Measurements from ENCODE around the gene TAGLN2. TPM values are rescaled to one million over a fixed set of nuclear protein-coding genes. Genes with fewer than 3 reads are reported as not detected.

Gene TAGLN2
- total RNA-seq, 5 donors from 2014 or later (not counting 1 experiment from before 2014, with no cell fraction given): 210 to 372 (median 245) TPM

DNA sequence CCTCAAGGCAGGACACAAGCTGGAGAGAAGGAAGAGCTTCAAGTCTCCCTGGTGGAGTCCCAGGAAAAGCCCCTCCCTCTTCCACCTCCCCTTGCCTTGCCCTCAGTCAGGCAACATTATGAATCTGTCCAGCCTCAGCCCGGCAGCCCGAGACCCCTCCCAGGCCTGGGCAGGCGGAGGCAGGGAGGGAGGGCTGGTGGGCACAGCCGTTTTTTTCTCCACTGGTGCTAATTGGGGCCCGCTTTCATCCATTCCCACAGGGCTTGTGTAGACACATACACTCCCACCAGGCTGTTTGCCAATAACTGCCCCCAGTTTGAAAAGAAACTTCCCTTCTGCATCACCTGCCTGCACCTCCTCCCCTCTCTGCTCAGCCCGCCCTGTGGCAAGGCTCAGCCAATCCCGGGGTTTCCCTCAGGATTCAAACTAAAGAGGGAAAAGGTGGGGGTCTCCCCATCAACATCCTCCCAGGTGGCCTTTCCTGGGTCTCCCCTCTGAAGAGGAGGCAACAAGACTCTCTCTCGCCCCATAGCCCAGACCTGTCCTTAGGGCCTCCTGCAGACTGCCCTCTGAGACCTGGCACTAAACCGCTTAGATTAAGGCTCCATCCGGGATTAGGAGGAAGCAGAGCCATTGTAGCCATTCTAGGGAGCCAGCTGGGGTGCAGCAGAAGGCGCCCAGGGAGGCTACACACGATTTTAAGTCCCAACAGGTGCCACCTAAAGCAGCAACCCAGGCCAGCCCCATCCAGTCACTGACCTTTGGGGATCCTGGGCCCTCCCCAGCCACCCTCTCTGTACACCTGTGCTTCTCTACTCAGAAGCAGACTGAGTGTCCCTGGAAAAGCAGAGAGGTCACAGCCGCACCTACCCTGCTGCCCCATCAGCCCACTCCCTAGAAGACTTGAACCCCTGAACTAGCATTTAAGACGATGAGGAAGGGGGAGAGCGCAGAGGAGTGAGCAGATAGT lies 16.6 kb upstream of the TAGLN2 start:
- Histone ChIP-seq H3K36me3 (ENCODE audit: control insufficient read depth in 2 of 2, extremely low read depth in 1 of 2, insufficient read depth in 1 of 2, low read length in 1 of 2) (no peaks in the 10 kb centered on the region), H3K27ac (ENCODE audit: low read length) (no peak overlapping the region), H3K9me3 (no peaks in the 10 kb centered on the region), H3K4me3 (ENCODE audit: control insufficient read depth in 1 of 2, extremely low read depth in 1 of 2, low read length in 1 of 2) (no peak overlapping the region), H3K4me1 (ENCODE audit: control insufficient read depth in 1 of 2, extremely low read depth in 1 of 2, insufficient read depth in 2 of 2, low read length in 2 of 2) (peaks cover under 1 to 21% of the 10 kb centered on the region in 2 experiments), H3K27me3 (replicated peaks in 1 of 2; ENCODE audit: control insufficient read depth in 2 of 2, extremely low read depth in 1 of 2, insufficient read depth in 2 of 2, low read length in 1 of 2) (peaks cover 0 to 64% of the 10 kb centered on the region in 2 experiments)
- Mint-ChIP-seq H3K4me1 (peaks cover 8 to 16% (median 12%) of the 10 kb centered on the region in 3 donors), H3K27me3 (peaks cover 35 to 41% of the 10 kb centered on the region in 2 donors), H3K9me3 (no peaks in the 10 kb centered on the region), H3K4me3 (no peak overlapping the region), H3K27ac (no peak overlapping the region), H3K36me3 (no peaks in the 10 kb centered on the region)
- WGBS (ENCODE audit: insufficient coverage): 78% methylated on average over 11 of the region's 15 CpGs
- DNase-seq: no peak
- CTCF ChIA-PET: interaction anchor here in 1 of 2 donors (0.6 kb wide), 1 partner anchor 935 kb away, joined by 3 read pairs; no protein-coding TSS in a partner anchor
- POLR2A ChIA-PET: interaction anchor here in 1 of 2 donors (0.5 kb wide), 1 partner anchor 37 kb away, joined by 3 read pairs; no protein-coding TSS in a partner anchor
- no peak for ATAC-seq (replicated peaks in 1 of 4)

DNA sequence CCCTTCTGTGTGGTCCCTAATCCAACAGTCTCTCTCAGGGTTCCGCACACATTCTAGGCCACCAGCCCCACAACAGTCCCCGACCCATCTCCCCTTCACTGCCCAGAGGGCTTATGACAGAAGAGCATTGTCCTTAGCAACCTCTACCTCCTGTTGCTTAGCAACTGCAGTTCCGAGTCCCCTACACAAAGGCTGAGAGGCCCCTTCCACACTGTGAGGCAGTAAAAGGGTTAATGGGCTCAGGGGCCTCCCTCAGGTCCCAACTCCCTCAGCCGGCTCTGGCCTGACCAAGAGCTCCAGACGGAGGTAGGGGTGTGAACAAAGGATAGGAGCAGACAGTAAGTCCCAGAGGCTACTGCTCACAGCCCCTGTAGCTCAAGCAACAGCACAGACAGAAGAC lies 15.8 kb upstream of the TAGLN2 start:
- DNase-seq (no peak), ATAC-seq (replicated peaks in 1 of 4) (no peak)
- Histone ChIP-seq H3K4me1 (ENCODE audit: control insufficient read depth in 1 of 2, extremely low read depth in 1 of 2, insufficient read depth in 2 of 2, low read length in 2 of 2) (peaks cover 4 to 28% of the 10 kb centered on the region in 2 experiments), H3K9me3 (no peaks in the 10 kb centered on the region), H3K36me3 (ENCODE audit: control insufficient read depth in 2 of 2, extremely low read depth in 1 of 2, insufficient read depth in 1 of 2, low read length in 1 of 2) (no peaks in the 10 kb centered on the region), H3K4me3 (ENCODE audit: control insufficient read depth in 1 of 2, extremely low read depth in 1 of 2, low read length in 1 of 2) (no peak overlapping the region), H3K27ac (ENCODE audit: low read length) (no peak overlapping the region), H3K27me3 (replicated peaks in 1 of 2; ENCODE audit: control insufficient read depth in 2 of 2, extremely low read depth in 1 of 2, insufficient read depth in 2 of 2, low read length in 1 of 2) (peaks cover 0 to 67% of the 10 kb centered on the region in 2 experiments)
- CTCF ChIA-PET: interaction anchor here in 1 of 2 donors (0.6 kb wide), 2 partner anchors 936 to 1442 kb away, joined by 3 read pairs; no protein-coding TSS in a partner anchor
- H3K4me1 Mint-ChIP-seq: peaks cover 12 to 21% (median 12%) of the 10 kb centered on the region in 3 donors
- H3K27me3 Mint-ChIP-seq: peaks cover 35 to 36% of the 10 kb centered on the region in 2 donors
- WGBS (ENCODE audit: insufficient coverage): 100% methylated on average over 1 of the region's 5 CpGs
- POLR2A ChIA-PET: interaction anchor here in 1 of 2 donors (0.5 kb wide), 1 partner anchor 37 kb away, joined by 3 read pairs; no protein-coding TSS in a partner anchor
- no peak overlapping the region for H3K27ac Mint-ChIP-seq
- H3K36me3 Mint-ChIP-seq: no peaks in the 10 kb centered on the region
- H3K4me3 Mint-ChIP-seq: no peak overlapping the region
- no peaks in the 10 kb centered on the region for H3K9me3 Mint-ChIP-seq

DNA sequence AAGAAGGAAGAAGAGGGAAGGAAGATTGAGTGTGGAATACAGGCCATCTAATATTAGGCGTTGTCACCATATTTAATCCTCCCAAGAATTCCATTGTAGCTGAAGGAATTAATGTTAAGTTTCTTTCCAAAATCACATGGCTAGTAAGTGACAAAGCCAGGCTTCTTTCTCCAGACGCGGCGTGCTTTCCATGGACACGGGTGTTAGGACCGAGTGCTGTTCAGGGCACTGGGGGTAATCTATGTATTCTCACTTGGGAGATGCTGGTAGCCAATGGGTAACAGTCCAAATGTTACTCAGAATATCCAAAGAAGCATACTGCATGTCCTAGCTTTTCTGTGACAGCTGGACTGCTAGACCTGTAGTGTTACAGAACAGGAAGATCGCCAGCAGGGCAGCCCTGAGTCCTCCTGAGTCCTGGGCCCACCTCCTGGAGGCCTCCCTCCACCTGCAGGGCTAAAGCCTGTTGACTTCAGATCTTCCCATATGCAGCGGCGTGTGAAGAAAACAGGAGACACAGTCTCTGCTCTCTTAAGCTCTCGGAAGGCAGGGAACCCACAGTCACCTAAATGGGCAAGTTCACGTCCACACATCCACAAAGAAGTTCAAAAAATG lies 14.8 kb upstream of the TAGLN2 start:
- POLR2A ChIA-PET: no interaction called here
- H3K9me3 Mint-ChIP-seq: no peaks in the 10 kb centered on the region
- H3K36me3 Mint-ChIP-seq: no peaks in the 10 kb centered on the region
- H3K27me3 ChIP-seq (replicated peaks in 1 of 2; ENCODE audit: control insufficient read depth in 2 of 2, extremely low read depth in 1 of 2, insufficient read depth in 2 of 2, low read length in 1 of 2): peaks cover 0 to 61% of the 10 kb centered on the region in 2 experiments
- H3K27ac ChIP-seq (ENCODE audit: low read length): no peak overlapping the region
- 97% methylated on average over 7 of the region's 11 CpGs for WGBS (ENCODE audit: insufficient coverage)
- H3K4me1 Mint-ChIP-seq: peaks cover 6 to 16% (median 12%) of the 10 kb centered on the region in 3 donors
- DNase-seq (no peak), ATAC-seq (replicated peaks in 1 of 4) (no peak)
- no peaks in the 10 kb centered on the region for H3K36me3 ChIP-seq (ENCODE audit: control insufficient read depth in 2 of 2, extremely low read depth in 1 of 2, insufficient read depth in 1 of 2, low read length in 1 of 2)
- CTCF ChIA-PET: interaction anchor here (0.6 to 2.1 kb wide), 3 partner anchors 68 to 1443 kb away, joined by 3 to 7 read pairs (median 3); no protein-coding TSS in a partner anchor
- no peak overlapping the region for H3K4me3 ChIP-seq (ENCODE audit: control insufficient read depth in 1 of 2, extremely low read depth in 1 of 2, low read length in 1 of 2)
- H3K4me3 Mint-ChIP-seq: no peak overlapping the region
- H3K27me3 Mint-ChIP-seq: peaks cover 30% of the 10 kb centered on the region in 2 donors
- H3K4me1 ChIP-seq (ENCODE audit: control insufficient read depth in 1 of 2, extremely low read depth in 1 of 2, insufficient read depth in 2 of 2, low read length in 2 of 2): peaks cover 4 to 20% of the 10 kb centered on the region in 2 experiments
- no peak overlapping the region for H3K27ac Mint-ChIP-seq
- no peaks in the 10 kb centered on the region for H3K9me3 ChIP-seq

DNA sequence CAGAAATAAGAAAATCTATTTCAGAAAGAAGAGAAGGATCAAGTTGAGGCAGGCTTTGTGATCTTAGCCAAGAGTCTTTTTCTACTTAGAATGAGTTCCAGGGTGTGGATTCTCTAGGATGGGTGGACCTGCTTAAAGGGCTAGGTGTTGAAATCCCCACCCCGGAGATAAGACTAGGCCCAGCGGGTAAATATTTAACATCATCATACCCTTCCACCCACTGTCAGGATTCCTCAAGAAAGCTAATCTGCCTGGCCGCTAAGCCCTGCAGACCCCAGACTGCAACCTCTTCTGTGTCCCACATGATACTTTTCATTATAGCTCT lies 14.3 kb upstream of the TAGLN2 start:
- whole genome bisulfite sequencing (ENCODE audit: insufficient coverage): no CpG with 5 or more reads among the region's 3 CpGs
- H3K36me3 ChIP-seq (ENCODE audit: control insufficient read depth in 2 of 2, extremely low read depth in 1 of 2, insufficient read depth in 1 of 2, low read length in 1 of 2): no peaks in the 10 kb centered on the region
- H3K9me3 ChIP-seq: no peaks in the 10 kb centered on the region
- H3K4me3 ChIP-seq (ENCODE audit: control insufficient read depth in 1 of 2, extremely low read depth in 1 of 2, low read length in 1 of 2): no peak overlapping the region
- ATAC-seq (replicated peaks in 1 of 4): no peak
- no peak for DNase-seq
- H3K27ac ChIP-seq (ENCODE audit: low read length): no peak overlapping the region
- peaks cover 4 to 17% of the 10 kb centered on the region in 2 experiments for H3K4me1 ChIP-seq (ENCODE audit: control insufficient read depth in 1 of 2, extremely low read depth in 1 of 2, insufficient read depth in 2 of 2, low read length in 2 of 2)
- H3K27me3 ChIP-seq (replicated peaks in 1 of 2; ENCODE audit: control insufficient read depth in 2 of 2, extremely low read depth in 1 of 2, insufficient read depth in 2 of 2, low read length in 1 of 2): peaks cover 0 to 60% of the 10 kb centered on the region in 2 experiments
- Mint-ChIP-seq H3K27me3 (peaks cover 26% of the 10 kb centered on the region in 2 donors), H3K27ac (no peak overlapping the region), H3K4me3 (no peak overlapping the region), H3K36me3 (no peaks in the 10 kb centered on the region), H3K9me3 (no peaks in the 10 kb centered on the region), H3K4me1 (peaks cover 2 to 12% (median 8%) of the 10 kb centered on the region in 3 donors)
- ChIA-PET CTCF (interaction anchor here (0.6 to 2.1 kb wide), 4 partner anchors 13 to 68 kb away, joined by 3 to 7 read pairs (median 5); no protein-coding TSS in a partner anchor), POLR2A (no interaction called here)

DNA sequence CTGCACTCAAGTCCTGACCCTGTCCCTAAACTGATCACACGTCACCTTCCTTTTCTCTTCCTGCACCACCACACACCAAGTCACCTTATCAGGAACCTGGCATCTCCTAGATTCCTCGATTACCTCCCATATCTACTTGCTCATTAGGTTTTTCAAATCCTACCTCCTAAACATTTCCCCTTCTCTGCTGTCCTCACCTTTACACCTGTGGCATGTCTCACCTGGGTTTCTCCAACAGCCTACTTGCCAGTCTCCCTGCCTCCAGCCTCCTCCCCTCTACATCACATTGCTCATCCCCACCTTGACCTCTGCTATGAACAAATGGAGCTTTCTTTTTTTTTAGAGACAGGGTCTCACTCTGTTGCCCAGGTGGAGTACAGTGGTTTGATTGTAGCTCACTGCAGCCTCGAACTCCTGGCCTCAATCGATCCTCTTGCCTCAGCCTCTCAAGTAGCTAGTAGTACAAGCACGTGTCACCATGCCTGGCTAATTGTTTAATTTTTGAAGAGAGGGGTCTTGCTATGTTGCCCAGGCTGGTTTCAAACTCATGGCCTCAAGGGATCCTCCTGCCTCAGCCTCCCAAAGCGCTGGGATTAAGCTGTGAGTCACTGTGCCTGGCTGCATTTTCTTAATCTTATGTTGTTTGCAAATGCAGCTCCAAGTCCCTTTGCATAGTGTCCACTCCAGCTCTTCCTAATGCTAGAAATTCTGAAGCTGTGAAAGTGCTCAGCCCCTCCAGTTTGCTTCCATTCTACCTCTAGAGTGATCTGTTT lies 13.8 kb upstream of the TAGLN2 start:
- no peak overlapping the region for H3K27ac Mint-ChIP-seq
- Histone ChIP-seq H3K4me1 (ENCODE audit: control insufficient read depth in 1 of 2, extremely low read depth in 1 of 2, insufficient read depth in 2 of 2, low read length in 2 of 2) (peaks cover 4 to 17% of the 10 kb centered on the region in 2 experiments), H3K36me3 (ENCODE audit: control insufficient read depth in 2 of 2, extremely low read depth in 1 of 2, insufficient read depth in 1 of 2, low read length in 1 of 2) (no peaks in the 10 kb centered on the region), H3K27ac (ENCODE audit: low read length) (no peak overlapping the region), H3K4me3 (ENCODE audit: control insufficient read depth in 1 of 2, extremely low read depth in 1 of 2, low read length in 1 of 2) (no peak overlapping the region), H3K9me3 (no peaks in the 10 kb centered on the region), H3K27me3 (replicated peaks in 1 of 2; ENCODE audit: control insufficient read depth in 2 of 2, extremely low read depth in 1 of 2, insufficient read depth in 2 of 2, low read length in 1 of 2) (peaks cover 0 to 60% of the 10 kb centered on the region in 2 experiments)
- ATAC-seq (replicated peaks in 1 of 4) (no peak), DNase-seq (no peak)
- no peak overlapping the region for H3K4me3 Mint-ChIP-seq
- CTCF ChIA-PET: interaction anchor here (0.6 to 2.1 kb wide), 6 partner anchors 13 to 152 kb away, joined by 3 to 7 read pairs (median 4); no protein-coding TSS in a partner anchor
- no peaks in the 10 kb centered on the region for H3K36me3 Mint-ChIP-seq
- POLR2A ChIA-PET: no interaction called here
- H3K4me1 Mint-ChIP-seq: peaks cover 0 to 12% (median 8%) of the 10 kb centered on the region in 3 donors
- 85% methylated on average over 3 of the region's 6 CpGs for WGBS (ENCODE audit: insufficient coverage)
- H3K9me3 Mint-ChIP-seq: no peaks in the 10 kb centered on the region
- peaks cover 20 to 22% of the 10 kb centered on the region in 2 donors for H3K27me3 Mint-ChIP-seq

Measured in T-cell (primary cell).